Heart right ventricle (tissue), 16 donors: ENCODE data around the gene CMSS1. TPM values are rescaled to one million over a fixed set of nuclear protein-coding genes. Genes with fewer than 3 reads are reported as not detected.

Experiments
- ATAC-seq, 8 donors: fragments of 200-7000 bp; cut with Tn5 transposase; one replicate each; pipeline ENCODE4 v1.9.1; 2020; ENCODE audit warnings: mild to moderate bottlenecking in 8 of 8, moderate library complexity in 8 of 8, moderate number of reproducible peaks in 1 of 8
- DNase-seq, 2 donors: peaks; one replicate each; pipeline ENCODE4 v3.0.0-alpha.2; 2020
- H3K27ac ChIP-seq, 10 donors: fragments of 200-600 bp; sonication (generic) in 2 of 10; one replicate each; pipeline versions ENCODE4 v1.5.0 to v1.8.0; 2020 to 2022; ENCODE audit warnings: mild to moderate bottlenecking in 3 of 10
- H3K27me3 ChIP-seq, 7 donors: fragments of 200-600 bp; one replicate each; pipeline ENCODE4 v1.8.0; 2021 to 2022; ENCODE audit warnings: mild to moderate bottlenecking in 2 of 7
- H3K36me3 ChIP-seq, 9 donors: fragments of 200-600 bp; sonication (generic) in 1 of 9; one replicate each; pipeline versions ENCODE4 v1.5.0 to v1.8.0; 2020 to 2022; ENCODE audit warnings: mild to moderate bottlenecking in 2 of 9
- H3K4me1 ChIP-seq, 9 donors: fragments of 200-600 bp; sonication (generic) in 1 of 9; one replicate each; pipeline versions ENCODE4 v1.5.0 to v1.8.0; 2020 to 2022; ENCODE audit warnings: mild to moderate bottlenecking in 4 of 9
- H3K4me3 ChIP-seq, 10 donors: fragments of 200-600 bp; sonication (generic) in 2 of 10; one replicate each; pipeline versions ENCODE4 v1.5.0 to v1.8.0; 2020 to 2022; ENCODE audit warnings: mild to moderate bottlenecking in 7 of 10, moderate library complexity in 2 of 10
- H3K9me3 ChIP-seq, 11 donors: fragments of 200-600 bp in 10 of 11; sonication (generic) in 2 of 11; one replicate each; pipeline versions ENCODE4 v1.5.0 to v1.8.0; 2013 to 2022; ENCODE audit warnings: mild to moderate bottlenecking in 2 of 11, control low read depth in 1 of 11, moderate library complexity in 1 of 11
- CTCF ChIP-seq, 9 donors: fragments of 200-600 bp; sonication (generic) in 2 of 9; IDR thresholded peaks; one replicate each; pipeline versions ENCODE4 v1.5.0 to v1.8.0; 2021 to 2022; ENCODE audit warnings: antibody characterized with exemption in 9 of 9, mild to moderate bottlenecking in 5 of 9, moderate library complexity in 1 of 9
- WGBS, 2 donors: extraction: QIAGEN DNeasy Blood & Tissue Kit; methylation state at CpG; one replicate each; pipeline ENCODE4 v1.1.7; 2013; ENCODE audit warnings: inconsistent platforms in 1 of 2; 5-methylcytosine and 5-hydroxymethylcytosine counted together
- intact Hi-C, 10 donors: fragments of 100-400 bp; cut with DNase I; formaldehyde crosslinking; loops; one replicate each; pipeline versions ENCODE4 v1.11.1 to v1.14.2; 2022
- polyA plus RNA-seq, 2 donors: library from polyadenylated mRNA; stranded (reverse); fragments of 200-250 nt; gene quantifications; one replicate each; pipeline ENCODE4 v1.2.3, GENCODE V29; 2013
- total RNA-seq, 10 donors: library from RNA; stranded (reverse); fragmentation: NEBNext Ultra II Directional in 3 of 10; extraction: Animal tissue kit (Norgen Biotek cat#: 25700) in 3 of 10; gene quantifications; one replicate each; pipeline versions ENCODE4 v1.2.1 to v1.2.4, GENCODE V29; 2021 to 2023
- donor health status: Arrhythmogenic right ventricular cardiomyopathy.
- donor health status: ischemic (EF 13 %, LVEDD 7.1; RV severe dilation, severe dysfunction).
- donor health status: healthy with polysubstance abuse.
- donor health status: DM: no; HTN: yes; CAD: no.
- donor health status: DM: no; HTN: no; CAD: no.
- donor health status: ischemic (EF 25% LVEDD 6.9; RV normal size, moderate dysfunction).
- donor health status: ischemic (EF 25% LVEDD 5.7; RV mildly dilated, moderate dysfunction).
- donor health status: healthy.
- donor health status: DM: yes; HTN: yes; CAD: no.
- donor health status: Ischemic cardiomyopathy.
- donor health status: ischemic (EF 35%, LVEDD 5.7; RV mildly dilated, moderate dysfunction).
- donor health status: nonischemic (EF 11% LVEDD 7.7; RV severe dilation, severe dysfunction).
- donor health status: DM: yes; HTN: yes; CAD: no.
- donor health status: PGD.
- donor health status: ischemic (EF 29% LVEDD 5.4; RV normal size, mild dysfunction).
- donor health status: nonischemic (EF 23%, LVEDD 6.1; RV moderate dilation, normal function).

The CMSS1 gene
- total and polyA plus RNA-seq, 12 donors = 24.6 to 45.4 (median 34.6) TPM

- H3K27ac ChIP-seq = peak overlapping the region in 4 of 10 donors; percentile 64 to 83 (median 70)
- WGBS, 2 donors = 97 to 99% methylated on average over 4 of the region's 4 CpGs
- intact Hi-C loops = loop anchor here in 4 of 10 donors (10.0 kb wide), 2 partner anchors 69 to 129 kb away; no protein-coding TSS in a partner anchor
- peaks cover 15 to 67% (median 46%) of the 10 kb centered on the region in 9 donors for H3K4me1 ChIP-seq
- ATAC-seq = no peak
- TF ChIP-seq CTCF (IDR thresholded peaks at IDR 0.05) = no peak
- H3K36me3 ChIP-seq = no peaks in the 10 kb centered on the region
- no peak for DNase-seq
- H3K4me3 ChIP-seq = no peak overlapping the region
- no peaks in the 10 kb centered on the region for H3K9me3 ChIP-seq
- H3K27me3 ChIP-seq = no peaks in the 10 kb centered on the region
Observed at GRCh38 chr3:100003609-100004503, 186.2 kb downstream of the CMSS1 start.

- H3K4me3 ChIP-seq = no peak overlapping the region
- peaks cover 15 to 78% (median 56%) of the 10 kb centered on the region in 9 donors for H3K4me1 ChIP-seq
- intact Hi-C loops = loop anchor here in 5 of 10 donors (5.0 to 10.0 kb wide), 6 partner anchors 37 to 163 kb away; no protein-coding TSS in a partner anchor
- no peaks in the 10 kb centered on the region for H3K27me3 ChIP-seq
- TF ChIP-seq CTCF (IDR thresholded peaks at IDR 0.05) = no peak
- DNase-seq = peak in 1 of 2 donors; percentile 17
- WGBS, 2 donors = 60 to 73% methylated on average over 1 of the region's 1 CpG
- H3K36me3 ChIP-seq = no peaks in the 10 kb centered on the region
- peak in 6 of 8 donors; percentile 7 to 61 (median 50) for ATAC-seq
- H3K27ac ChIP-seq = peak overlapping the region in 7 of 10 donors; percentile 28 to 83 (median 64)
- no peaks in the 10 kb centered on the region for H3K9me3 ChIP-seq
Observed at GRCh38 chr3:100004931-100005330, 187.3 kb downstream of the CMSS1 start.

- intact Hi-C loops = loop anchor here in 5 of 10 donors (2.0 to 10.0 kb wide), 7 partner anchors 36 to 164 kb away; no protein-coding TSS in a partner anchor
- 74 to 92% methylated on average over 2 of the region's 2 CpGs for WGBS, 2 donors
- H3K9me3 ChIP-seq = no peaks in the 10 kb centered on the region
- no peaks in the 10 kb centered on the region for H3K27me3 ChIP-seq
- H3K36me3 ChIP-seq = no peaks in the 10 kb centered on the region
- DNase-seq = no peak
- H3K27ac ChIP-seq = peak overlapping the region in 9 of 10 donors; percentile 12 to 83 (median 60)
- TF ChIP-seq CTCF (IDR thresholded peaks at IDR 0.05) = no peak
- H3K4me3 ChIP-seq = no peak overlapping the region
- ATAC-seq = no peak
- peaks cover 15 to 85% (median 62%) of the 10 kb centered on the region in 9 donors for H3K4me1 ChIP-seq
Observed at GRCh38 chr3:100005665-100006393, 188.2 kb downstream of the CMSS1 start.
